T47D (cell line): ENCODE measurements around the gene POLR3E.

Source experiments
- DNase-seq, 2 experiments: peaks; one replicate each; pipeline versions ENCODE4 v3.0.0 to v3.0.0-alpha.2; 2011 to 2012; ENCODE audit warnings: low read depth in 1 of 2, low spot score in 1 of 2
- JUND ChIP-seq: IDR thresholded peaks from 2 replicates; pipeline ENCODE4 v1.6.1; 2012; ENCODE audit warnings: low read depth
- in situ Hi-C: cut with HindIII; loops from 2 replicates; pipeline ENCODE4 v1.10.0; 2016; ENCODE audit warnings: low sequenced_read_pairs, low pct_unique_long_range_greater_than_20kb

POLR3E gene

DNA sequence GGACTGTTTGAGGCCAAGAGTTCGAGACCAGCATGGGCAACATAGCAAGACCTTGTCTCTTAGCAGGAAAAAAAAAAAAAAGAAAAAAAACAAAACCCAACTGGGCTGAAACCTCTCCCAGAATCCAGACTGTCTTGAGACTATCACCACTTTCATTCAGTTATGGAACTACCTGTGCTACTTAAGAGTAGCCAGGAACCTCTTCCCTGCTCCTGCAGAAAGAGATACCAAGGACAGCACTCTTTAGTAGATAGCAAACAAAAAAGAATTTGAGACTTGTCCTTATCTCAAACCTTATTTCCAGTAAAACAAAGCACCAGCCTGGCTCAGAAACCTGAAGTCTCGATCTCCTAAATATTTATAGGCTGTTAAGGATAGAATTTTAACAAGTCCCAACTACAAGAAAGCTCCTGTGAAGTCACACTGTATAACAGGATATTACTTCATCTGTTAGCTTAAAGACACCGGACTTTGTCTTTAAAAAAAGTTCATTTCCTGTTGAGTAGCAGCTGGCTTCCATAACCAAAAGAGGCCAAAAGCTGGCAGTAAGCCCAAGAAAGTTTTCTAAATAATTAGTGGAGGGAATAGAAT, 72.1 kb downstream of the POLR3E start:
- in situ Hi-C loops: no loop called here

GRCh38 chr16:22370038-22370820, 73.0 kb downstream of the POLR3E start:
- no peak for DNase-seq
- TF ChIP-seq JUND: no peak
- in situ Hi-C loops: no loop called here

More for the DNA sequence above, 72.1 kb downstream of the POLR3E start:
- no peak for TF ChIP-seq JUND
- no peak for DNase-seq

DNA sequence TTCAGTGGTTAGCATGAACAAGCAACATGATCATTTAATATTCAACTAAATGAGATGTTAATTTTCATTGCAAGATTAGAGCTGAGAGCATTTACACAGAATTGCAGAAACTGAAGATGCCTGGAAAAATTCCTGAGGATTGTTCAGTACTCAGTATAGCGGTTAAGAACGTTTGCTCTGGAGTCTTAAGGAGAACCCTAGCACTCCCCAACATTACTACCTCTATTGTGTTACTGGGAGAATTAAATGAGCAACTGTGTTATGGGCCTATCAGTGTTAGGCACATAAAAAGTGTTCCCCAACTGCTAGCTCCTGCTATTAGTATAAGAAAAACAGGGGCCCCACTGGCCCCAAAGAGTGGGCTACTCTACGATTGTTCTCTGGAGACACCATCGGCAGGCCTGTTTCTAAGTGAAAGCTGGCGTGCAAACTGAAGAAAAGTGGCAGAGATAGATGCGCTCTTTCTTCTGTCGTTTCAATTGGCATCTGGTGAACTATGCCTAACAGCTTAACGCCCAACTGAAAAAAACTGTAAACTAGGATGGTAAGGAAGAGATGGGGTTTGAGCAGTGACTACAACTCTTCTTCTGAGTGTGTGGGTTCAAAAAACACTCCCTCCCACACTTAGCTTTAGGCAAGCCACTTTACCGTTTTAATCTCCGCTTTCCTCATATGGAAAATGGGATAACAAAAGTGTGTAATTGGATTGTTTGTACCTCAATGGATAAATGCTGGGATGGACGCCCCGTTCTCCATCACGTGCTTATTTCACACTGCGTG, 75.9 kb downstream of the POLR3E start:
- TF ChIP-seq JUND: no peak
- in situ Hi-C loops: no loop called here
- DNase-seq: no peak

- in situ Hi-C loops: no loop called here
These were observed 76.6 kb downstream of the POLR3E start for GRCh38 chr16:22373662-22374310.

DNA sequence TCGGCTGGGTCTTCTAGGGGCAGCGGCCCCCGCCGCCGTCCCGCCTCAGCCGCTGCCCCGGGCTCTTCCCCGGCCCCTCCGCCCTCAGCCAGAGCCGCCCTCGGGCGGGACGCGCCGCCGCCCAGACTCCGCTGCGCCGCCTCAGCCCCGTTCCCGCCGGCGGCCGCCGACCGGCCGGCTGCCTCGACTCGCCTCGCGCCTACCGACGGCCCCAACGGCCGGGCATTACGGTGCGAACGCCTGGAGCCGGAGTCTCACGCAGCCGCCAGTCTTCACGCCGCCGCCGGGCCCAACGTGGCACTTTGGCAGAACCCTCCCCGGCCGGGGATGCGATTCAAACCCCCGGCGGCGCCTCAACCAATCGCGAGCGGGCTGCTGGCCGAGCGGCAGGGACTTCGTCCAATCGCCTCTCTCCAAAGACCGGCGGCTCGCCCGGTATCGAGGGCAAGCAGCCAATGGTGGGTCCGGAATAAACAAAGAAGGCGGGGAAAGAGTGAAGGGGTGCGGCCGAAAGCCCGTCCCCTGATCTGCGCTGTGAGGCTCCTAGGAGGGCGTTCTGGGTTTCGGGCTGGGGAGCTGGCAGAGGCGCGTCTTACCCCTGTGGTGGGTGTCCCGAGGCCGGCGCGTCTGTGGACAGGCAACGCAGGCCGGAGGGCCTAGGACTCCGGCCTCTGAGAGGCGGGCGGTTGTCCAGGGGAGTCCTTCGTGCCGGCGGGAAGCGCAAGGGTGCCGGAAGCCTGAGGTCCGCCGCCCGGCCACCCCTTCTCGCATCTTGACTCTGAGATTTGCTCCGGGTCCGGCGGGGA, 77.3 kb downstream of the POLR3E start, which contains the start of gene CDR2:
TSS of gene CDR2 (minus strand) at position 309 of the 806 bp plus-strand sequence. CDS start 310 bp downstream, outside the sequence.
- TF ChIP-seq JUND: no peak
- peak; percentile 95 to 98 for DNase-seq
- in situ Hi-C loops: no loop called here

More at GRCh38 chr16:22373662-22374310, 76.6 kb downstream of the POLR3E start:
- DNase-seq: peak in 1 of 2 experiments; percentile 33
- TF ChIP-seq JUND: no peak

- no peak for TF ChIP-seq JUND
- DNase-seq: peak in 1 of 2 experiments; percentile 10
- in situ Hi-C loops: no loop called here
These were observed 78.1 kb downstream of the POLR3E start for GRCh38 chr16:22375117-22375962.

- in situ Hi-C loops: no loop called here
- TF ChIP-seq JUND: no peak
- DNase-seq: no peak
These were observed 78.9 kb downstream of the POLR3E start for GRCh38 chr16:22375963-22376640.

DNA sequence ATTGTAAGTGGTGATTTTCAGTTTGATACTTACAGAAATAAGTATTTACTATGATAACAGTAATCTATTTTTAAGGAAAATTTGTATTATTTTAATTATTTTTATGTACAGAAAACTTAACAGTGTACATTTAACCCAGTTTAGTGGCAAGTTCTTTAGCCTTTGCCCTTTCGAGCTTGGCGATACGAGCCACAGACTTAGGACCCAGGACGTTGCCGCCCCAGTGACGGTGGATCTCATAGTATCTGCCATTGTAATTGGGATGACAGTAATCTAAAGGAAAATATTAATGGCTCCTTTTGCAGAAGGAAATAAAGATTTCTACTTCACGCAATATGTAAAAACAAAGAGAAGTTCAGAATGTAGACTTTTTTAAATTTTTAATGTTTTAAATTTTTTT, 82.4 kb downstream of the POLR3E start:
- DNase-seq: no peak
- in situ Hi-C loops: no loop called here
- no peak for TF ChIP-seq JUND

- TF ChIP-seq JUND: no peak
- in situ Hi-C loops: no loop called here
- no peak for DNase-seq
These were observed 83.3 kb downstream of the POLR3E start for GRCh38 chr16:22380529-22380928.

DNA sequence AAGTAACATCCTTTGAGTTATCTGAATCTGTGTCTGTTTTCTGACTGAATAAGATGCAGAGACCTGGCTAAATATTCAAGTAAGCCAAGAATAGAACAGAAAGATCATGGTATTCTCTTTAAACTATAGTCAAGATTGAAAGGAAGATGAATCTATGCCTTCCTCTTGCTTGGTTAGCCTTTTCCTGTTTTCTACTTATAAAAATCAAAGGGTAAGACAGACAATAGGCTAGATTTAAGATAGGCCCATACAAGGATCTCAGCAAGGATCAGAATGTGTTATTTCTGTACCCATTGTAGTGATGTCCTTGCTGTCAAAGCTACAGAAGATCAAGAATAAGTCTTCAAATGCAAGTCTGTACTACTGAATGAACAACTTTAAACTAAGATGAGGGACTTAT, 84.2 kb downstream of the POLR3E start:
- in situ Hi-C loops: no loop called here
- DNase-seq: no peak
- no peak for TF ChIP-seq JUND
